OCI-LY3 (cell line): ENCODE data around the gene STARD13.

Experiments used
- EZH2phosphoT487 ChIP-seq: fragments of 200-600 bp; shearing (Covaris generic); IDR thresholded peaks from 2 replicates; pipeline ENCODE4 v1.6.1; 2018; ENCODE audit warnings: antibody characterized with exemption, mixed run types, low read depth
- TF ChIP-seq, protein P1 (sequence below): fragments of 200-600, 300-600 bp; sonication (generic); IDR thresholded peaks from 2 replicates; pipeline ENCODE4 v1.5.1; 2014; ENCODE audit warnings: antibody characterized with exemption, low read length, low read depth

DNA sequence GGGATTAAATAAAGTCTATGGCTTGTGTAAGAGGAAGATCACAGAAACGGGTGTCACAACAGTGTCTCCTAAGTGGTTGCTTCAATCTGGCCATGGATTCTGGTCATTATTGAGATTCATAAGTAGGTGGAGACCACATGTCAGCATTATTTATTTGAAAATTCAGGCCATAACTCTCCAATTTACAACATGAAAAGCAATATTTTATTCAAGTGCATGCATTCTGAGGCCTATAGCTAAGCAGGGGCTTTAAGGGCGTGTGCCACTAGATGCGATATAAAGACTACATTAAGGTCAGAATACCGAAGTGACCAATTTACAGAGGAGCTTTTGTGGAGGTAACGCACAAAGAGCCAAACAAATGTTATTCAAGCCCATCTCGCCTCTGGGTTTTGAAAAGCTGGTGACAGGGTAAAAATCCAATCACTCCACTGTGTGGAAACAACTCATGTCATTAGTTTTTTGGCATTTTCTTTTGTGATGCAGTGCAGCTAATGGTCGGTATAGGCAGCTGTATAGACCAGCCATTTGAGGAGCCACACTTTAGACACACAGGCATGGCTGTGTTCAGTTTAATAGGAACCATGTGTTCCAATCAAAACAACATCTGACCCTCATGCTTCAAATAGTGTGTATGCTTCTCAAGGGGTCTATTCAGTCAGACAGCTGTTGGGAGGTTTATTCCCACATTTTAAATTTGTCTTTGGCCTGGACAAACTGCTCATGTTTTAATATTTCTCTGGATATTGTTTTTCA is 145.6 kb downstream of the STARD13 start:
- TF ChIP-seq, protein P1, sequence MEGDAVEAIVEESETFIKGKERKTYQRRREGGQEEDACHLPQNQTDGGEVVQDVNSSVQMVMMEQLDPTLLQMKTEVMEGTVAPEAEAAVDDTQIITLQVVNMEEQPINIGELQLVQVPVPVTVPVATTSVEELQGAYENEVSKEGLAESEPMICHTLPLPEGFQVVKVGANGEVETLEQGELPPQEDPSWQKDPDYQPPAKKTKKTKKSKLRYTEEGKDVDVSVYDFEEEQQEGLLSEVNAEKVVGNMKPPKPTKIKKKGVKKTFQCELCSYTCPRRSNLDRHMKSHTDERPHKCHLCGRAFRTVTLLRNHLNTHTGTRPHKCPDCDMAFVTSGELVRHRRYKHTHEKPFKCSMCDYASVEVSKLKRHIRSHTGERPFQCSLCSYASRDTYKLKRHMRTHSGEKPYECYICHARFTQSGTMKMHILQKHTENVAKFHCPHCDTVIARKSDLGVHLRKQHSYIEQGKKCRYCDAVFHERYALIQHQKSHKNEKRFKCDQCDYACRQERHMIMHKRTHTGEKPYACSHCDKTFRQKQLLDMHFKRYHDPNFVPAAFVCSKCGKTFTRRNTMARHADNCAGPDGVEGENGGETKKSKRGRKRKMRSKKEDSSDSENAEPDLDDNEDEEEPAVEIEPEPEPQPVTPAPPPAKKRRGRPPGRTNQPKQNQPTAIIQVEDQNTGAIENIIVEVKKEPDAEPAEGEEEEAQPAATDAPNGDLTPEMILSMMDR = no peak
- TF ChIP-seq EZH2phosphoT487 = no peak
